ENCODE results near the gene CFDP1. TPM values are rescaled to one million over a fixed set of nuclear protein-coding genes. Genes with fewer than 3 reads are reported as not detected.
A peak's percentile ranks its signal among the peaks of the same experiment; 100 is the strongest.
"Not testable (repeated sequence)": the region's sequence is repeated elsewhere in the genome, so short reads cannot be mapped to it uniquely, and the experiment has no call there.

The CFDP1 gene
- total RNA-seq, 2 experiments from 2014 or later, result 34.7 to 39.9 TPM

- H3K4me1 Mint-ChIP-seq (ENCODE audit: low read depth), result peaks cover 29% of the 10 kb centered on the region
- H3K27ac Mint-ChIP-seq, result peak overlapping the region; percentile 94
- DNase-seq (peak; percentile 72), ATAC-seq (peak; percentile 70)
- CTCF ChIA-PET, result interaction anchor here (0.9 to 3.6 kb wide), 11 partner anchors 8 to 234 kb away, joined by 3 to 13 read pairs (median 4); partner anchors contain the start of genes KARS1, TERF2IP and TMEM170A
- peak overlapping the region; percentile 77 for H3K4me3 Mint-ChIP-seq
- TF ChIP-seq, protein P1, sequence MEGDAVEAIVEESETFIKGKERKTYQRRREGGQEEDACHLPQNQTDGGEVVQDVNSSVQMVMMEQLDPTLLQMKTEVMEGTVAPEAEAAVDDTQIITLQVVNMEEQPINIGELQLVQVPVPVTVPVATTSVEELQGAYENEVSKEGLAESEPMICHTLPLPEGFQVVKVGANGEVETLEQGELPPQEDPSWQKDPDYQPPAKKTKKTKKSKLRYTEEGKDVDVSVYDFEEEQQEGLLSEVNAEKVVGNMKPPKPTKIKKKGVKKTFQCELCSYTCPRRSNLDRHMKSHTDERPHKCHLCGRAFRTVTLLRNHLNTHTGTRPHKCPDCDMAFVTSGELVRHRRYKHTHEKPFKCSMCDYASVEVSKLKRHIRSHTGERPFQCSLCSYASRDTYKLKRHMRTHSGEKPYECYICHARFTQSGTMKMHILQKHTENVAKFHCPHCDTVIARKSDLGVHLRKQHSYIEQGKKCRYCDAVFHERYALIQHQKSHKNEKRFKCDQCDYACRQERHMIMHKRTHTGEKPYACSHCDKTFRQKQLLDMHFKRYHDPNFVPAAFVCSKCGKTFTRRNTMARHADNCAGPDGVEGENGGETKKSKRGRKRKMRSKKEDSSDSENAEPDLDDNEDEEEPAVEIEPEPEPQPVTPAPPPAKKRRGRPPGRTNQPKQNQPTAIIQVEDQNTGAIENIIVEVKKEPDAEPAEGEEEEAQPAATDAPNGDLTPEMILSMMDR (IDR thresholded peaks at IDR 0.05), result no peak
- peaks cover 15% of the 10 kb centered on the region for H3K36me3 Mint-ChIP-seq (ENCODE audit: low read depth)
- intact Hi-C loops (cut with micrococcal nuclease), result no loop called here
- POLR2A ChIA-PET, result interaction anchor here (1.0 to 2.3 kb wide), 8 partner anchors 11 to 214 kb away, joined by 3 to 12 read pairs (median 5); partner anchors contain the start of genes KARS1, TERF2IP and TMEM170A
- no peaks in the 10 kb centered on the region for H3K27me3 Mint-ChIP-seq
- H3K9me3 Mint-ChIP-seq, result no peaks in the 10 kb centered on the region
Measured at GRCh38 chr16:75433732-75434413, 570 bp upstream of the CFDP1 start.

- Mint-ChIP-seq H3K27ac (no peak overlapping the region), H3K9me3 (no peaks in the 10 kb centered on the region), H3K4me3 (no peak overlapping the region), H3K27me3 (no peaks in the 10 kb centered on the region), H3K4me1 (ENCODE audit: low read depth) (peaks cover 44% of the 10 kb centered on the region), H3K36me3 (ENCODE audit: low read depth) (peaks cover 15% of the 10 kb centered on the region)
- CTCF ChIA-PET, result no interaction called here
- POLR2A ChIA-PET, result no interaction called here
- TF ChIP-seq, protein P1 (IDR thresholded peaks at IDR 0.05), result no peak
- ATAC-seq, result no peak
- intact Hi-C loops (cut with micrococcal nuclease), result no loop called here
- no peak for DNase-seq
Measured at GRCh38 chr16:75429621-75430403, 3.5 kb downstream of the CFDP1 start.

DNA sequence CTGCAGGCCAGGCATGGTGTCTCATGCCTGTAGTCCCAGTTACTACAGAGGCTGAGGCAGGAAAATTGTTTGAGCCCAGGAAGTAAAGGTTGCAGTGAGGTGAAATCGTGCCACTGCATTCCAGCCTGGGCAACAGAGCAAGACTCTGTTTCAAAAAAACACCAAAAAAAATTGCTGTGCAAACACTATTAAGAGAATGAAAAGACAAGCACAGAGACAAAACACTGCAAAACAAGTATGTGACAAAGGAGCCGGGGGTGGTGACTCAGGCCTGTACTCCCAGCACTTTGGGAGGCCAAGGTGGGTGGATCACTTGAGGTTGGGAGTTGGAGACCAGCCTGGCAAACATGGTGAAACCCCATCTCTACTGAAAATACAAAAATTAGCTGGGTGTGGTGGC, 6.8 kb downstream of the CFDP1 start:
- intact Hi-C loops (cut with micrococcal nuclease); H3K27ac Mint-ChIP-seq; ATAC-seq; H3K9me3 Mint-ChIP-seq; H3K4me3 Mint-ChIP-seq; POLR2A ChIA-PET; H3K27me3 Mint-ChIP-seq: not testable (repeated sequence)
- Mint-ChIP-seq H3K36me3 (ENCODE audit: low read depth) (peaks cover 11% of the 10 kb centered on the region), H3K4me1 (ENCODE audit: low read depth) (peaks cover 35% of the 10 kb centered on the region)
- CTCF ChIA-PET, result interaction anchor here (1.1 kb wide), 1 partner anchor 46 kb away, joined by 3 read pairs; no protein-coding TSS in a partner anchor
- DNase-seq, result peak; percentile 22

DNA sequence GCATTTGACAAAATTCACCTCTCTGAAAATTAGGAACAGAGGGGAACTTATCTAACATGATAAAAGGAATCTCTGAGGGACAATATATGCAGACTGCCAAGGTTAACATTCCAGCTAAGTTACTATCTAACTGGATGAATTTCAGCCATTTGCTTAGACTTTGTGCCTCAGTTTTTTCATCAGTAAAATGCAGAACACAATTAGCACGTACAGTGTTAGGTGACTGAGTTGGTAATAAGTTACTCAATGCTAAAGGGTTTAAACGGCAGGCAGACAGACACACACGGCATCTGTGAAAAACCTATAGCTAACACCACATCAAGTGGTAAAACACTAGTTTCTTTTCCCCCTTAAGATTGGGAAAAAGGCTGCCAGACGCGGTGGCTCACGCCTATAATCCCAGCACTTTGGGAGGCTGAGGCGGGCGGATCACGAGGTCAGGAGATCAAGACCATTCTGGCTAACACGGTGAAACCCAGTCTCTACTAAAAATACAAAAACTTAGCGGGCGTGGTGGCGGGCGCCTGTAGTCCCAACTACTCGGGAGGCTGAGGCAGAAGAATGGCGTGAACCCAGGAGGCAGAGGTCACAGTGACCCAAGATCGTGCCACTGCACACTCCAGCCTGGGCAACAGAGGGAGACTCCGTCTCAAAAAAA, 9.1 kb downstream of the CFDP1 start:
- DNase-seq; H3K27me3 Mint-ChIP-seq; H3K27ac Mint-ChIP-seq; intact Hi-C loops (cut with micrococcal nuclease); ATAC-seq; H3K36me3 Mint-ChIP-seq (ENCODE audit: low read depth); H3K9me3 Mint-ChIP-seq; H3K4me3 Mint-ChIP-seq: not testable (repeated sequence)
- ChIA-PET POLR2A (interaction anchor here (0.7 kb wide), 1 partner anchor 765 kb away, joined by 3 read pairs; no protein-coding TSS in a partner anchor), CTCF (interaction anchor here (0.6 kb wide), 1 partner anchor 340 kb away, joined by 3 read pairs; no protein-coding TSS in a partner anchor)
- H3K4me1 Mint-ChIP-seq (ENCODE audit: low read depth), result peaks cover 34% of the 10 kb centered on the region

DNA sequence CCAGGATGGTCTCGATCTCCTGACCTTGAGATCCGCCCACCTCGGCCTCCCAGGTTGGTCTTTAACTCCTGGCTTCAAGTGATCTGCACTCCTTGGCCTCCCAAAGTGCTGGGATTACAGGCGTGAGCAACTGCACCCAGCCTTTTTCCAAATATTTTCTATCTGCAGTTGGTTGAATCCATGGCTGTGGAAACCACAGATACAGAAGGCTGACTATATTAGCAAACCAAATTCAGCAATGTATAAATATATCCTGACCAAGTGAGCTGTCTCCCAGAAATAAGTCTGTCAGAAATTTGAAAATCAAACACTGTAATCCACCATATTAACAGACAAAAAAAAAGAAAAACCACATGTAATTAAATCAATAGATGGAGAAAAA, 9.6 kb downstream of the CFDP1 start:
- Mint-ChIP-seq H3K9me3 (no peaks in the 10 kb centered on the region), H3K4me3 (no peak overlapping the region), H3K27ac (no peak overlapping the region), H3K4me1 (ENCODE audit: low read depth) (peaks cover 32% of the 10 kb centered on the region), H3K27me3 (no peaks in the 10 kb centered on the region), H3K36me3 (ENCODE audit: low read depth) (no peaks in the 10 kb centered on the region)
- TF ChIP-seq, protein P1 (IDR thresholded peaks at IDR 0.05), result no peak
- DNase-seq, result no peak
- CTCF ChIA-PET, result interaction anchor here (0.6 kb wide), 1 partner anchor 340 kb away, joined by 3 read pairs; no protein-coding TSS in a partner anchor
- intact Hi-C loops (cut with micrococcal nuclease), result no loop called here
- POLR2A ChIA-PET, result interaction anchor here (0.7 kb wide), 1 partner anchor 765 kb away, joined by 3 read pairs; no protein-coding TSS in a partner anchor
- ATAC-seq, result no peak

Data from activated CD8-positive, alpha-beta T cell treated with anti-CD3 and anti-CD28 coated beads for 36 hours (primary cell).